NCI-H187 (cell line): ENCODE results near the gene LPCAT3.

Experiments used
- DNase-seq, 2 experiments: peaks; one replicate each; lab custom pipeline; 2025; lab: John Stamatoyannopoulos, UW

The LPCAT3 gene

DNA sequence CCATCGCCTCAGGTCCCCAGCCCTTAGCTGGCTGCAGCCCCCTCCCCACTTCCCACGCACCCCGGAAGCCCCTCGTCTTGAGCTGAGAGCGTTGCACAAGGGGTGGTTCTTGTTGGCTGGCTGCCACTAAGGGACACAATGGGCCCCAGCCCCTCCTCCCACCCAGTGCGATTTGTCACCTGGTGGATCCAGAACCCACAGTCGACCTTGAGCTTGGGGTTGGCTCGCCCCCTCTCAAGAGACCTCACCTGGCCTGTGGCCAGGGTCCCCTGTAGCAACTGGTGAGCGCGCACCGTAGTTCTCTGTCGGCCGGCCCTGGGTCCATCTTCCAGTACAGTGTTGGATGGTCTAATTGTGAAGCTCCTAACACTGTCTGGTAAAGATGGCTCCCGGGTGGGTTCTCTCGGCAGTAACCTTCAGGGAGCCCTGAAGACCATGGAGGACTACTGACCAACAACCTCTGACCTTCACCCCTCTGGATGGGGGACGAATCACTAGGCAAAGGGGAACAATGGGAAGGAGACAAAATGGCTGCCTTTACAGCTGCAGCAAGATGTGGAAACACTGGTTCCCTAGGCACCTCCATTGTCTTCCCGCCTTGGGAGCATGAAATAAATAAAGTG, 54.4 kb downstream of the LPCAT3 start:
- no peak for DNase-seq

DNA sequence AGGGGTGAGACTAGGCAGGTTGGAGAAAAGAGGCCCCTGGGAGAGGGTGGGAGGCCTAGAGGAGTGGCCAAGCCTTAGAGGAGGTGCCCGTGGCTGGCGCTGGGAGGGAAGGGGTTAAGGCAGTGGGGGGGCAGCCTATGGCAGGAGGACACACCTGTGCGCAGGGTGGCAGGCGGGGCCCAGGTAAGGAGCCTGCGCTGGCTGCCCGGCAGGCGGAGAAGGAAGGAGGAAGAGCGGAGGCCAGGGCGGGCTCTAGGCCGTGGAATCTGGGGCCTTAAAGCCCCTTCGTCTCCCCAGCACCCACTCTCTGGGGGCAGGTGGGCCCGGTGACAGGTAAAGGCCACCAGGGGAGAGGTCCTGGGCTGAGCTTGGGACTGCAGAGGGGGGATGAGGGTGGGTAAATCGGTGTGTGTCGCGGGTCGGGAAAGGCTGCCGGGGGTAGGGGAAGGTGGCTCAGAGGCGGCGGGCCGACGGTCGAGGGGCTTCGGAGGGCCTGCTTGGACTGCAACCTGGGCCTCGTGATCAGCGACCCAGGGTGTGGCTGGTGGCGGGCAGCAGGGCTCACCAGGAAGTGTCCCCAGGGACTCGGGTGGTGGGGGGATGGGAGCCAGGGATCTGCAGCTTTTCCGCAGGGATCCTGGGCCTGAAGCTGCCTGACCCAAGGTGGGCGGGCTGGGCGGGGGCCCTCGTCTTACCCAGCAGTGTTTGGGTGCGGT, 55.1 kb downstream of the LPCAT3 start:
- DNase-seq = peak; percentile 80 to 90

DNA sequence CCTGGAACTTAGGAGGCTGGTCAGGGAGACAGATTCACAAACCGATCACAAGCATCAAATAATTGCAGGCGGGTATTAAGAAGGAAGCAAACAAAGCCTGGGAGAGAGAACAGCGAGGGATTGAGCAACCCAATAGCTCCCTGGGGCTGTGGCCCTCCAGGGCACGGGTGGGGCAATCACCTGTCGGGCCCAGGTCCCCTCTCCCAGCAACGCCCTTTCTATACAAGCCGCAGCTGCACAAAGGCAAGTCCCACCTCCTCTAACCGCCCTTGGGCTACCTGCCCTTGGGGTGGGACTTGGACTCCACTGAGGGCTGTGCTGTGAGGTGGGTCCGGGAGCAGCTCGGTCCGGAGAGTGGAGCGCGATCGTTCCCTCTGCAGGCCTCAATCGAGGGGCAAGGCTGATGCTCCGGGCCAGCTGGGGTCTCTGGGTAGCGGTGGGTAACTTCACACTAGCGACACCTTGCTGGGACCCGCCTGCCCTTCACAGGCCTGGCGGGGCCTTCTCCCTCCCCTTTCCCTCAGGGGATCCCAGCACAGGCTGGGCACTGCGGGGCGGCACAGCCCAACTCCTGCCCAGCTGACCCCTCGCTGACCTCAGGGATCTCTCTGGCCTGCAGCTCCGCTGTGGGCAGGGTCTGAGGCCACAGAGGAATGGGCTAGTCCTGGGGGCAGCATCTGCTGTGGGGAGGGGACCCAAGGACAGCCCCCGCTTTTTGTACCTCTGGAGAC, 55.8 kb downstream of the LPCAT3 start:
- peak in 1 of 2 experiments; percentile 63 for DNase-seq

DNA sequence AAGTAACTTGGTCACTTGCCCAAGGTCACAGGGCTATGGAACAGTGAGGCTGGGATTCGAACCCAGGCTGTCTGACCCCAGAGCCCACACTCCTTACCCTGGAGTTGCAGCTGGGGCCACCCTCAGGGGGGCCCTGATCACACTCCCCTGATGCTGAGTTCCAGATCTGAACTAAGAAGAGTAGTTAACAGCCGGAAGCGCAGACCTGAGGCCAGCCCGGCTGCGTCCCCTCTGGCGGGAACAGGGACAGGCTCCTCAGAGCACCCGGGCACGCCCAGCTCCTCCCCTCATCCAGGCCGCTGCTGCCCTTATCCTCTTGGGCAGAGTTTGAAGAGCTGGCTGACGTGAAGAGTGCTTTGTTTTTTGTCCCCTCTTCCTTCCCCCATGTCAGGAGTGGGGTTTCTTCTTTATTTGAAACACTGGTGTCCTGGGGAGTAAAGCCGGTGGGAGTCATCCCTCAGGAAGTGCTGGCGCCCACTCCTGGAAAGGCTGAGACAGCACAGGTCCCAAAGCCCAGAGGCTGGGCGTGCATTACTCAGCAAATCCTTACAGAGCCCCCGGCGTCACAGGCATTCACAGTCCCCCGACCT, 56.5 kb downstream of the LPCAT3 start:
- DNase-seq = peak; percentile 63 to 64

DNA sequence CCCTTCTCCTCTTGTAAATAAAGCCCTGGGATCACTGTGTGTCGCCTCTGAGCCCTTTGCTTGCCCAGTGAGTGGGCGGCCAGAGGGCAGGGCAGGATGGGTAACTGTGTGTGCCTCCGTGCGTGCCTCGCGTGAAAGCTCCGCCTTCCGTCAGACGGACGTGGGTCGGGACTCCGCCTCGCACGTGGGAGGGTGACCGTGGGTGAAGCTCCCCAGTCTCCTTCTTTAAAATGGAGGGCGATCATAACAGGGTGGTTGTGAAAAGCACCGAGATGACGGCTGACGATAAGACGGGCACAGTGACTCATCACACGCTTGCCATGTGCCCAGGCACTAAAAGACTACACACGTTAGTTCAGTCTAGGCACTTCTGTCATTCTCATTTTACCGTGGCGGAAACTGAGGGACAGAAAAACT, 57.0 kb downstream of the LPCAT3 start:
- no peak for DNase-seq

DNA sequence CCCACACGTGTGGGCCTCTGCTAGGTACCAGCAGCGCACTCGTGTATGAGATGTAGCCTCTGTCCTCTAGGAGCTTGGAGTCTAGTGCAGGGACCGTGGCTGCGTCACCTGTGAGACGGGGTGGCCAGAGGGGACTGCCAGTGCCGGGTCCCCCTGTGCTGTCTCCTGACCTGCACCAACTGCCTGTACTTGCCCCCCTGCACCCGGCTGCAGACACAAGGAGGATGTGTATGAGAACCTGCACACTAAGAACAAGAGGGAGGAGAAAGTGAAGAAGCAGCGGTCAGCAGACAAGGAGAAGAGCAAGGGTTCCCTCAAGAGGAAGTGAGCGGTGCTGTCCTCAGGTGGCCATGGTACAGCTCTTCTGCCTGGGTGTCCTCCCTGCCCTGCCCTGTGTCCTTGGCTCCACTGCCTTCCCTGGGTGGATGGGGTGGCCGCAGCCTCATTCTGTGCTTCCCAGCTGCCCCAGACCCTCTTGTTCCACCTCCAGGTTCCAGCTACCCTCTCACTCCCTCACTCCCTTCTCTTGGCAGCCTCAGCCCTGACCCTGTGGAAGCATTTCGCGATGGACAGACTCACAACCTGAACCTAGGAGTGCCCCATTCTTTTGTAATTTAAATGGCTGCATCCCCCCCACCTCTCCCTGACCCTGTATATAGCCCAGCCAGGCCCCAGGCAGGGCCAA, 57.5 kb downstream of the LPCAT3 start:
- no peak for DNase-seq

DNA sequence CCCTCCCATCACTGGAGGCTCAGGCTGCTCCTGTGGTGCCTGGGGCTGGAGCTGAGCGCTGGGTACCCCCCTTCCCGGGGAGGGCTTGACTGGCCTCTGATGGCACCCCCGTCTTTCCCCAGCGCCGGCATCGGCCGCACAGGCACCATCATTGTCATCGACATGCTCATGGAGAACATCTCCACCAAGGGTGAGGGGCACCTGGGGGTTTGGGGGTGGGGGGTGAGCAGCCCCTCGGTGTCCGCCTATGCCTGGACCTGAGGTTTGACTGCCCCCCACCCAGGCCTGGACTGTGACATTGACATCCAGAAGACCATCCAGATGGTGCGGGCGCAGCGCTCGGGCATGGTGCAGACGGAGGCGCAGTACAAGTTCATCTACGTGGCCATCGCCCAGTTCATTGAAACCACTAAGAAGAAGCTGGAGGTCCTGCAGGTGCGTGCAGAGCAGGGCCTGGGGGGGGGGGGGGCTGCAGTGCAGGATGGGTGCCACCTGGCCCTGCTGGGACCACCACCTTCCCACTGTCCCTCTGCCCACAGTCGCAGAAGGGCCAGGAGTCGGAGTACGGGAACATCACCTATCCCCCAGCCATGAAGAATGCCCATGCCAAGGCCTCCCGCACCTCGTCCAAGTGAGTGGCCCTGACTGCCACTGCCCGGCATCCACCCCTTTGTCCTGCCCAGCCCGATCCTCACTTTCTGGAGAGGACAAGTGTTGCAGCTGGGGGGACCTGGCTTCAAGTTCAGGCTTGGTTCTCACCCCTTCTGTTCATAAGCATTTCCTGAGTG, 58.3 kb downstream of the LPCAT3 start:
- no peak for DNase-seq

DNA sequence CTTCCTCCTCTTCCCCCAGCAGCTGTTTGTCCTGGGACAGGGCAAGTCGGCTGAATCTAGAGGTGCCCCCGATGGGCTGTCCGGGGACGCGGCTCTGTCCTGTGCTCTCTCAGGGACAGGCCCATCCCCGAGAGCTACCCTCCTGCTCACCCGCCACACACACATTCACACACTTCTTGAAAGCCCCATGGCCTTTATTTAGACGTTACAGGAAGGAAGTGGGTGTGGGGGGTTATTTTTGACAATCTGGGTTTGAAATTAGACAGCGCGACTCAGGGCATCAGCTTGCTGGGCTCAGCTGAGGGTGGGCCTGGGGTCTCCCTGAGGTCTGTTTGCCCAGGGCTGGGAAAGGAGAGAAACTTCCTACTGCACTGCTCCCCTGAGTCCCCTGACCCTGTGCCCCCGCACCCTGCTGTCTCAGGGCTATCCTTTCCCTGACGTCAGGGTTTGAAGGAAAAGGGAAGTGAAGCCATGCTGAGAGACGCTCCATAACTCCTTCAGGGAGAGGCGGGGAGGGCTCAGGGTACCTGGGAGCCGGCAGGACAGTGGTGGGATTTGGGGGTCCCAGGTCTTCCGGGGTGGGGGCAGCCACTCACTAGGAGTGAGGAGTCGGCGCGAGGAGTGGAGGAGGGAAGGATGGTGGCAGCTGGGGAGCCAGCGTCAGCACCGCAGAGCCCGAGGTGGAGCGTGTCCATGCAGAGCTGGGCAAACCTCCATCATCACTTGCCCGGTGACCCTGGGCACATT, 59.0 kb downstream of the LPCAT3 start:
- DNase-seq = no peak

DNA sequence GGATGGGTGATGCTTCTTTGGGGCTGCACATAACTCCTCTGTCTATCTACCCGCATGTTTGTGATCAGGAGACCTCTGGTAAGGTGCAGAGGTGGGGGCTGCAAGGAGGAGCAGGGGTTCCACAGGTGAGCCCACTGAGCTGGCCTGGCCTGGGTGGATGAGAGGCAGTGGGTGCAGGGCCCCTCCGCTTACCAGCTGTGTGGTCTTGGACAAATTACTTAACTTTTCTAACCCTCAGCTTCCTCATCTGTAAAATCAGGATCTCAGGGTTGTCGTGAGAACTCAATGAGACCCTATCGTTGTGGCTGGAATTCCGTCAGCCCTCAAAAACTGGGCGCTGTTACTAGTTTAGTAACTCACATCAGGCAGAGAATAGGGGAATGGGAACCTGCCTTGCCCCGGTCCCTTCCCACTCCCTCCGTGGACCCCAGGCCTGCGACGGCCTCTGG, 59.6 kb downstream of the LPCAT3 start:
- no peak for DNase-seq

DNA sequence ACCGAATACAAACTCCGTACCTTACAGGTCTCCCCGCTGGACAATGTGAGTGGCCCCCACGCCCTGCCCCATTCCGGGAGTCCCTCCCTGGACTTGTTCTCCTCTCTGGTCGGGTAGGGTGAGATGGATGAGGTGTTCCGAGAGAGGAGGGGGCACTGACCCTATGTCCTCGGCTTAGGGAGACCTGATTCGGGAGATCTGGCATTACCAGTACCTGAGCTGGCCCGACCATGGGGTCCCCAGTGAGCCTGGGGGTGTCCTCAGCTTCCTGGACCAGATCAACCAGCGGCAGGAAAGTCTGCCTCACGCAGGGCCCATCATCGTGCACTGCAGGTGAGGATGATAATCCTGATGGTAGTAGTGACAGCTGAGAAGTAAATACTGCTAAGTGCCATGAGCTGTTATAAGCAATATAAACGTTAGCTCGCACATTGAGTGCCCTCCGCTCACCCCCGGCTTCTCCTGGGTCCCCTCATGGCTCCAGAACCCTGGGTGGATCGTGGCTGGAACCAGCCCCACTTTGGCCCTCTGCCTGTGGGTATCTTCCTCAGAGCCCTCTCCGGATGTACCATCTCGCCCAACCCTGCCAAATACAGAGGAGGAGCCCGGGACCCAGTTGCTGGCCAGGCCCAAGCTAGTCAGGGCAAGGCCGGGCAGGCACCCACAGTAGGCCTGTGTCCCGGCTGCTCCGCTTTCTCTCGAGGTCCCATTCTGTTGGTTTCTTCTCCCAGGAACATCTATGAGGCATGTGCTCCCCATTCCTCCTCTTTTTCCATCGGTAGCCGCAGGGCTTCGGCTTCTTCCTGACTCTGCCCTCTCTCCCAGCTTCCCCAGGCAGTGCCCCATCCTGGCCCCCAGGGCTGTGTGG, 60.3 kb downstream of the LPCAT3 start:
- DNase-seq = no peak

DNA sequence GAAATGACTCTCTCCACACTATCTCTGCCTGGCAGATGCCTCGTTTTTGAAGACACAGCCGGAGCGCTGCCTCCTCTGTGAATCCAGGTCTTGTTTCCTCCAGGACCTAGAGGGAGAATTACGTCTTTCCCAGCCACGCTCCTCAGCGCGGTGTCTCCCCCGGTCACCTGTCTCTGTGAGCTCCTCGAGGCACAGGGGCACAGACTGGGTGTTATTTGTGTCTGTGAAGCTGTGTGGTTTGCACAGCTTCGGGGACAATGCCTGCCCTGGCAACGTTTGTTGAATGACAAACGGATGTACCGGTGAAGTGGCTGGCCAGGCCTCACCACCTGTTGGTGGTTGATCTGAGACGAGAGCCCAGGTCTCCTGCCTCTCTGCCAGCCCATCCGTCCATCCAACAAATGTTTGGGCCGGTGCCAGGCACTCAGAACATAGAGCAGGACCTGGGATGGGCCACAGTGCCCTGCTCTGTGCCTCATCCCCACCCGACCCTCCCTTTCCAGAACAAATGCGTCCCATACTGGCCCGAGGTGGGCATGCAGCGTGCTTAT, 61.0 kb downstream of the LPCAT3 start:
- DNase-seq = no peak

DNA sequence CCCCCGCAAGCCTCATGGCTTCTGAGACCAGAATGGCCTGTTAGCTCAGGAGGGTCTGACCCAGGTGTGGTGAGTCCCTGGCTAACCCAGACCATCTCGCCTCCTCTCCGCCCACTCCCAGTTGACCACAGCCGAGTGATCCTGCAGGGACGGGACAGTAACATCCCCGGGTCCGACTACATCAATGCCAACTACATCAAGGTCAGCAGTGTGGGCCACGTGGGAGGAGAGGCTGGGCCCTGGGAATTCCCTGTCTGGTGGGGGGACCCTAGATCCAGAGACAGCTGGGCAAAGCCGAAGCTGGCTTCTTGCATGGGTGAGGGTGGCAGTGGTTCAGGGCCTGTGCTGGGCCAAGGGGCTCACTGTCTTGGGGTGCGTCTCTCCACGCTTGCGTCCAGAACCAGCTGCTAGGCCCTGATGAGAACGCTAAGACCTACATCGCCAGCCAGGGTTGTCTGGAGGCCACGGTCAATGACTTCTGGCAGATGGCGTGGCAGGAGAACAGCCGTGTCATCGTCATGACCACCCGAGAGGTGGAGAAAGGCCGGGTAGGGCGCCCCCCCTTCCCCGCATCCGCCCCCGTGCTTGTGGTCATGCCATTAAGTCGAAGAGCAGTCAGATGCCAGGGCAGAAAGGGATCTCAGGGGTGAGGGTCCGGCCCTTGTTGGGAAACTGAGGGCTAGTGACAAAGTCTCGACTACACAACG, 62.1 kb downstream of the LPCAT3 start:
- no peak for DNase-seq

DNA sequence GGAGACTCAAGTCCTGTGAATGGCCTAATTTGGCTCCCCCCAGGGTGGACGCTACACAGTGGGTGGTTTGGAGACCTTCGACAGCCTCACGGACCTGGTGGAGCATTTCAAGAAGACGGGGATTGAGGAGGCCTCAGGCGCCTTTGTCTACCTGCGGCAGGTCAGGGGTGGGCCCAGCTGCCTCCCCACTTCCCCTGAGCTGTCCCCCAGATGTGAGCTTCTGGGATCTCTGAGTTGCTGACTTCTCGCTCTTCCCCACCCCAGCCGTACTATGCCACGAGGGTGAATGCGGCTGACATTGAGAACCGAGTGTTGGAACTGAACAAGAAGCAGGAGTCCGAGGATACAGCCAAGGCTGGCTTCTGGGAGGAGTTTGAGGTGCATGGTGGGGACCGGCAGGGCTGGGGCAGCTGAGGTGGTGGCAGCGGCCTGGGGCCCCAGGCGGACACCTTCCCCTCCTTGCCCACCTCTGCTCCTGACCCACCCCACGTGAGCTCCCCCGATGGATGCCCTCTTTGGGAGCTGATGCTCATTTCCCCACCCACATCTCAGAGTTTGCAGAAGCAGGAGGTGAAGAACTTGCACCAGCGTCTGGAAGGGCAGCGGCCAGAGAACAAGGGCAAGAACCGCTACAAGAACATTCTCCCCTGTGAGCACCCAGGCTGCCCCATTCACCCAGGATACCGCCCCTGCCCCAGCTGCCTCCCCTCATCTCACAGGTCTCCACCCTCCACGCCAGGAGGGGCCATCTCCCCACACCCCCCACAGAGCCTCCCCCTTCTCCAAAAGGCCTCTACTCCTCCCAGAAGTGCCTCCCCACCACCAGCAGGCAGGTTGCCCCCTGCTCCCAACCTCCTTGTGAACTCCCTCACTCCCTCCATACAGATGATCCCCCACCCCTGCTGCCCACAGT, 62.9 kb downstream of the LPCAT3 start:
- no peak for DNase-seq

DNA sequence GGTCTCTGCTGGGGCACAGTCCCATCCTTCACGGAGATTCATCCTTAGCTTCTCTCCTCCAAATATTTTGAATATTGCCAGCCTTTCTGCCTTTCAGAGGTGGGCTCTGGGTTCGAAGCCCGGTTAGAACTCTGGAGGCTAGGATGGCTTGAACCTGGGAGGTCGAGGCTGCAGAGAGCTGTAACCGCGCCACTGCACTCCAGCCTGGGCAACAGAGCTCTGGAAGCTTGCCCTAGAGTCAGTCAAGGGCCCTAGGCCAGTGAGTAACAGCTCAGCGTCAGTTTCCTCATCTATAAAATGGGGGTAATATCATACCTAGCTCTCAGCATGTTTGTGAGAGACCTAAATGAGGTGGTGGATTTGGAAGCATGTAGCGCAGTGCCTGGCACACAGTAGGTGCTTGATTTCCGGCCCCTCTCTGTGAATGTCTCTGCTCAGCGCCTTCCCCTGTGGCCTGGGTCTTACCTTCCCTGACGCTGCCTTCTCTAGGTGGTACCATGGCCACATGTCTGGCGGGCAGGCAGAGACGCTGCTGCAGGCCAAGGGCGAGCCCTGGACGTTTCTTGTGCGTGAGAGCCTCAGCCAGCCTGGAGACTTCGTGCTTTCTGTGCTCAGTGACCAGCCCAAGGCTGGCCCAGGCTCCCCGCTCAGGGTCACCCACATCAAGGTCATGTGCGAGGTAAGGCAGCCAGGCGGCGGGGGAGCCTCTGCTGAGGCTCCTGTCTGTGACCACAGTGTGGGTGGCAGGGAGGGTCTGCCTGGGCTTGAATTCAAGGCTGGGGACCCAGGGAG, 63.8 kb downstream of the LPCAT3 start:
- no peak for DNase-seq

DNA sequence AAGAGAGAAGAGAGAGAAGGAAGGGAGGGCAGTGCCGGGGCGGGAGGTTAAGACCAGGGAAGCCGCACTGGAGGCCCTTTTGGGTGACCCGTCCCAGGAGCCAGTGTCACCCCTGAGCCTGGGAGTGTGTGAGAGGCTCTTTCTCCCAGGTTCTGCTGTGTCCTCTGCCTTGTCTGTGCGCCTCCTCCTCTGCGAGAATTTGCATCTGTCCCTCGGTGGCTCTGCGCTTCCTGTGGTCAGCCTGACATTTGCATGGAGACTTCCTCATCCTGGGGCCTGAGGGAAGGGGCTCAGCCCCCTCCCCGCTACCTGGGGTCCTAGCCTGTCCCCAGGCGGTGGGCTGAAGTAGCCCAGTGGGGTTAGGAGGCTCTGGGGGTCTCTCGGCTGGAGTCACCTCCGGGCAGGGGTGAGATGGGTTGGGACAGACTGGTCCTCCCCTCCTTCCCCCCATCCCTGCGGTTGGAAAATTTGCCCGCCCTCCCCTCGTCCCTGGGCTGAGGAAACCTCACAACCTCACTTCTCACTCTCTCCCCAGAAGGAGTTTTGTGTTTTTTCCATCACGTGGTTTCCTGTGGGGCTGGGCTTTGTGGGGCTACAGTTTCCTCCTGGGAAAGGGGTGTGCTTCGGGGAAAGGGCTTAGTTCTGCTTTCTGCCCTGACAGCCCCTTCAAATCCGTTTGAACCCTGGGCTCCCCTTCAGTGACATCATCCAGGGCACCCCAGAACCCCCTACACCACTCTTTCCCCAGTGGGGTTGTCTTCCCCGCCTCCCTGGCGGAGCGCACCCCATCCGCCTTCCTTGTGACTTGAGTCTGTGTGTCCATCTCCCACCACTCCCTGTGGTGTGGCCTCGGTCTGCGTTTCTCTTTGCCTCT, 64.6 kb downstream of the LPCAT3 start:
- no peak for DNase-seq
